PC-9 (cell line): ENCODE data around the gene PHF20.
"Not testable (repeated sequence)": the region's sequence is repeated elsewhere in the genome, so short reads cannot be mapped to it uniquely, and the experiment has no call there.

Experiments
- EZH2 ChIP-seq: fragments of 200-600 bp; sonication (generic); IDR thresholded peaks from 2 replicates; pipeline ENCODE4 v1.8.0; 2017; ENCODE audit warnings: antibody characterized with exemption, low read depth
- TF ChIP-seq, protein P1 (sequence below): fragments of 200-600 bp; sonication (generic); conservative IDR thresholded peaks from 2 replicates; pipeline ENCODE4 v1.6.1; 2017; ENCODE audit warnings: mixed run types, antibody characterized with exemption, mild to moderate bottlenecking, moderate library complexity

DNA sequence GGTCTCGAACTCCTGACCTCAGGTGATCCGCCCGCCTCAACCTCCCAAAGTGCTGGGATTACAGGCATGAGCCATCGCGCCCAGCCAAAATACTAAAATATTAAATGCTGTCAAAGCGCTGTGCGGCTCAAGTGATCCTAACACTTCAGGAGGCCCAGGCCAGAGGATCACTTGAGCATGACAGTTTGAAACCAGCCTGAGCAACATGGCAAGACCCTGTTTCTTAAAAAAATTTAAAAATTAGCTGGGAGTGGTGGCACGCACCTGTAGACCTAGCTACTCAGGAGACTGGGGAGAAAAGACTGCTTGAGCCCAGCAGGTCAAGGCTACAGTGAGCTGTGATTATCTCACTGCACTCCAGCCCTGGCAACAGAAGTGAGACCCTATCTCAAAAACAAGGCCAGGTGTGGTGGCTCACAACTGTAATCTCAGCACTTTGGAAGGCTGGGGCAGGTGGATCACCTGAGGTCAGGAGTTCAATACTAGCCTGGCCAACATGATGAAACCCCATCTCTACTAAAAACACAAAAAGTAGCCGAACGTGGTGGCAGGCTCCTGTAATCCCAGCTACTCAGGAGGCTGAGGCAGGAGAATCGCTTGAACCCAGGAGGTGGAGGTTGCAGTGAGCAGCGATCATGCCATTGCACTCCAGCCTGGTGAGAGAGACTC lies 48.0 kb upstream of the PHF20 start:
- TF ChIP-seq, protein P1, sequence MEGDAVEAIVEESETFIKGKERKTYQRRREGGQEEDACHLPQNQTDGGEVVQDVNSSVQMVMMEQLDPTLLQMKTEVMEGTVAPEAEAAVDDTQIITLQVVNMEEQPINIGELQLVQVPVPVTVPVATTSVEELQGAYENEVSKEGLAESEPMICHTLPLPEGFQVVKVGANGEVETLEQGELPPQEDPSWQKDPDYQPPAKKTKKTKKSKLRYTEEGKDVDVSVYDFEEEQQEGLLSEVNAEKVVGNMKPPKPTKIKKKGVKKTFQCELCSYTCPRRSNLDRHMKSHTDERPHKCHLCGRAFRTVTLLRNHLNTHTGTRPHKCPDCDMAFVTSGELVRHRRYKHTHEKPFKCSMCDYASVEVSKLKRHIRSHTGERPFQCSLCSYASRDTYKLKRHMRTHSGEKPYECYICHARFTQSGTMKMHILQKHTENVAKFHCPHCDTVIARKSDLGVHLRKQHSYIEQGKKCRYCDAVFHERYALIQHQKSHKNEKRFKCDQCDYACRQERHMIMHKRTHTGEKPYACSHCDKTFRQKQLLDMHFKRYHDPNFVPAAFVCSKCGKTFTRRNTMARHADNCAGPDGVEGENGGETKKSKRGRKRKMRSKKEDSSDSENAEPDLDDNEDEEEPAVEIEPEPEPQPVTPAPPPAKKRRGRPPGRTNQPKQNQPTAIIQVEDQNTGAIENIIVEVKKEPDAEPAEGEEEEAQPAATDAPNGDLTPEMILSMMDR, result not testable (repeated sequence)
- TF ChIP-seq EZH2, result not testable (repeated sequence)
